ENCODE measurements around the gene ATP9B. TPM values are rescaled to one million over a fixed set of nuclear protein-coding genes. Genes with fewer than 3 reads are reported as not detected.
A peak's percentile ranks its signal among the peaks of the same experiment; 100 is the strongest.

ATP9B gene
- total RNA-seq, 1 donor from 2014 or later: 52.0 TPM

DNA sequence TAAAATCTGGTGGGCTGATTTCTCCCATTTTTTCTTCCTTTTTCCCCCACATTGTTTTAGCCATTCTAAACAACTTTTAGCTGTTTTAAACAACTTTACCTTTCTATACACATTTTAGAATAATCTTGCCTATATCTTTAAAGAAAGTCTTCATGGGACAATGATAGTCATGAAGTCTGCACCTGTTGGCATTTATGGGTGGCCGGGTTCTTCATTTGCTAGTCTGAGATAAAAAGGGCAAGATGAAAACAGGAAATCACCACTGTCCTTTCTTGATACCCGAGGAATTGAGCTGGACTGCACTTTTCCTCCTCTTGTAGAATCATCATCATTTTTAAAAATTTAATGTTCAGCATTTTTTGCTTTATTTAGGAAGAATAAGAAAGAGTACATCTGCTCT, 104.5 kb downstream of the ATP9B start:
- H3K27me3 Mint-ChIP-seq (ENCODE audit: low read depth): no peaks in the 10 kb centered on the region
- H3K9me3 Mint-ChIP-seq: no peaks in the 10 kb centered on the region
- no peak overlapping the region for H3K27ac Mint-ChIP-seq
- H3K36me3 Mint-ChIP-seq: peaks cover 33% of the 10 kb centered on the region
- DNase-seq (ENCODE audit: low spot score in 2 of 2, unreplicated experiment in 2 of 2): no peak
- TF ChIP-seq, protein P1, sequence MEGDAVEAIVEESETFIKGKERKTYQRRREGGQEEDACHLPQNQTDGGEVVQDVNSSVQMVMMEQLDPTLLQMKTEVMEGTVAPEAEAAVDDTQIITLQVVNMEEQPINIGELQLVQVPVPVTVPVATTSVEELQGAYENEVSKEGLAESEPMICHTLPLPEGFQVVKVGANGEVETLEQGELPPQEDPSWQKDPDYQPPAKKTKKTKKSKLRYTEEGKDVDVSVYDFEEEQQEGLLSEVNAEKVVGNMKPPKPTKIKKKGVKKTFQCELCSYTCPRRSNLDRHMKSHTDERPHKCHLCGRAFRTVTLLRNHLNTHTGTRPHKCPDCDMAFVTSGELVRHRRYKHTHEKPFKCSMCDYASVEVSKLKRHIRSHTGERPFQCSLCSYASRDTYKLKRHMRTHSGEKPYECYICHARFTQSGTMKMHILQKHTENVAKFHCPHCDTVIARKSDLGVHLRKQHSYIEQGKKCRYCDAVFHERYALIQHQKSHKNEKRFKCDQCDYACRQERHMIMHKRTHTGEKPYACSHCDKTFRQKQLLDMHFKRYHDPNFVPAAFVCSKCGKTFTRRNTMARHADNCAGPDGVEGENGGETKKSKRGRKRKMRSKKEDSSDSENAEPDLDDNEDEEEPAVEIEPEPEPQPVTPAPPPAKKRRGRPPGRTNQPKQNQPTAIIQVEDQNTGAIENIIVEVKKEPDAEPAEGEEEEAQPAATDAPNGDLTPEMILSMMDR (IDR thresholded peaks at IDR 0.05; ENCODE audit: unreplicated experiment): no peak
- H3K4me3 Mint-ChIP-seq: no peak overlapping the region
- no peaks in the 10 kb centered on the region for H3K4me1 Mint-ChIP-seq

DNA sequence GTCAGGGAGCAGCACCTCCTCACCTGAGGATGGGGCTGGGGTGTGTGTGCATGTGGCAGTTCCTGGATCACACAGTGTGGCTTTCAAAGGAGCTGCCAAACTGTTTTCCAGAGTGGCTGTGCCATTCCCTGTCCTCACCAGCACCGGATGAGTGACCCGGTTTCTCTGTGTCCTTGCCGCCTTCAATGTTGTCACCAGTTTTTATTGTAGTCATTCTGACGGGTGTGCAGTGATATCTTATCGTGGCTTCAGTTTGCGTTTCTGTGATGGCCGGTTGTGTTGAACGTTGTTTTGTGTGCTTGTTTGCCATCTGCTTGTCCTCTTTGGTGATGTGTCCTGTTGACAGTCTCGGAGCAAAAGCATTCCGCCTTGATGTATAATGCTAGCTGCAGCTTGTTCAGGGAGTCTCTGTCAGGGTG, 108.9 kb downstream of the ATP9B start:
- Mint-ChIP-seq H3K4me3 (no peak overlapping the region), H3K27me3 (ENCODE audit: low read depth) (no peaks in the 10 kb centered on the region), H3K9me3 (peaks cover 9% of the 10 kb centered on the region), H3K4me1 (peaks cover 7% of the 10 kb centered on the region), H3K36me3 (peaks cover 38% of the 10 kb centered on the region), H3K27ac (no peak overlapping the region)
- TF ChIP-seq, protein P1 (IDR thresholded peaks at IDR 0.05; ENCODE audit: unreplicated experiment): no peak
- no peak for DNase-seq (ENCODE audit: low spot score in 2 of 2, unreplicated experiment in 2 of 2)

- Mint-ChIP-seq H3K36me3 (peaks cover 20% of the 10 kb centered on the region), H3K9me3 (peaks cover 9% of the 10 kb centered on the region), H3K27ac (peak overlapping the region; percentile 39), H3K27me3 (ENCODE audit: low read depth) (no peaks in the 10 kb centered on the region), H3K4me3 (no peak overlapping the region), H3K4me1 (peaks cover 9% of the 10 kb centered on the region)
- TF ChIP-seq, protein P1 (IDR thresholded peaks at IDR 0.05; ENCODE audit: unreplicated experiment): no peak
- no peak for DNase-seq (ENCODE audit: low spot score in 2 of 2, unreplicated experiment in 2 of 2)
Measured at GRCh38 chr18:79182047-79182713, 113.0 kb downstream of the ATP9B start.

- TF ChIP-seq, protein P1 (IDR thresholded peaks at IDR 0.05; ENCODE audit: unreplicated experiment): no peak
- peaks cover 14% of the 10 kb centered on the region for H3K36me3 Mint-ChIP-seq
- no peak overlapping the region for H3K27ac Mint-ChIP-seq
- H3K9me3 Mint-ChIP-seq: peaks cover 9% of the 10 kb centered on the region
- no peak for DNase-seq (ENCODE audit: low spot score in 2 of 2, unreplicated experiment in 2 of 2)
- H3K4me1 Mint-ChIP-seq: peaks cover 9% of the 10 kb centered on the region
- H3K27me3 Mint-ChIP-seq (ENCODE audit: low read depth): no peaks in the 10 kb centered on the region
- no peak overlapping the region for H3K4me3 Mint-ChIP-seq
Measured at GRCh38 chr18:79185648-79186047, 116.5 kb downstream of the ATP9B start.

DNA sequence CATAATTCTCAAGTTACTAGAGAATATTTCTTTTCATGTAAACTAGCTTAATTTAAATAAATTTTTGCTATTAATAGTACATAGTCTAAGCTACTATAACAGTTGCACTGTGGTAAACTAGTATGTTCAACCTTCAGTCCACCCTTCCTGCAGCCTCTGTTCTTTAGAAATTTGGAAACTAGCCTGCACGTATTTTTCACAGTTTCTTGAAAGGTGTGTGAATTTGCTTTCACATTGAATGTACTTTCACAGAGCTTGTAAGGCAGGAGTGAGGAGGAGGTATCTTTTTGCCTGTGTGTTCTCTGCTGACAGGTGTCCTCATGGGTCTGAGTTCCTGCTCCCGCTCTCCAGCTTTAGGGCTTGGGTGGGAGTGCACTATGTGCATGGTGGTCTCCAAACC, 117.5 kb downstream of the ATP9B start:
- H3K9me3 Mint-ChIP-seq: peaks cover 7% of the 10 kb centered on the region
- H3K27ac Mint-ChIP-seq: no peak overlapping the region

More for the DNA sequence above, 117.5 kb downstream of the ATP9B start:
- no peak for DNase-seq (ENCODE audit: low spot score in 2 of 2, unreplicated experiment in 2 of 2)
- H3K27me3 Mint-ChIP-seq (ENCODE audit: low read depth): no peaks in the 10 kb centered on the region
- no peak overlapping the region for H3K4me3 Mint-ChIP-seq
- H3K4me1 Mint-ChIP-seq: peaks cover 9% of the 10 kb centered on the region
- TF ChIP-seq, protein P1 (IDR thresholded peaks at IDR 0.05; ENCODE audit: unreplicated experiment): no peak
- H3K36me3 Mint-ChIP-seq: peaks cover 15% of the 10 kb centered on the region
